Stomach (tissue), 4 donors: ENCODE results near the gene RAB3GAP1.

ENCODE experiments used
- CTCF ChIP-seq, 7 experiments: fragments of 450-650 bp in 4 of 7; fragments of 200-600 bp in 3 of 7; sonication (generic) in 3 of 7; IDR thresholded peaks; one replicate each; pipeline ENCODE4 v1.5.1; 2016 to 2019; ENCODE audit warnings: antibody characterized with exemption in 7 of 7, control low read depth in 2 of 7, mild to moderate bottlenecking in 1 of 7
- EP300 ChIP-seq: sonication (generic); formaldehyde crosslinking; IDR thresholded peaks from one replicate; pipeline ENCODE4 v1.6.1; 2017; ENCODE audit warnings: antibody characterized with exemption
- POLR2A ChIP-seq, 4 donors: fragments of 450-650 bp; IDR thresholded peaks; one replicate each; pipeline ENCODE4 v1.6.1; 2016; ENCODE audit warnings: antibody characterized with exemption in 4 of 4, control low read depth in 2 of 4, mild to moderate bottlenecking in 1 of 4, moderate library complexity in 1 of 4
- POLR2AphosphoS5 ChIP-seq, 3 donors: sonication (generic); formaldehyde crosslinking; IDR thresholded peaks; one replicate each; pipeline ENCODE4 v1.6.1; 2016; ENCODE audit warnings: antibody characterized with exemption in 3 of 3

GRCh38 chr2:135030826-135031225, 21.3 kb upstream of the RAB3GAP1 start:
- TF ChIP-seq POLR2A (IDR thresholded peaks at IDR 0.05) (no peak), POLR2AphosphoS5 (IDR thresholded peaks at IDR 0.05) (no peak), CTCF (IDR thresholded peaks at IDR 0.05) (no peak), EP300 (no peak)
